SK-N-SH treated with all-trans-retinoic acid at 6 μM for 48 hours (cell line): ENCODE results near the gene NAT8L.

ENCODE experiments used
- ESRRG ChIP-seq: fragments of 250-450 bp; sonication (Bioruptor Pico); IDR thresholded peaks from 2 replicates; pipeline ENCODE4 v1.6.1; 2021; ENCODE audit warnings: mild to moderate bottlenecking
- GLIS3 ChIP-seq: fragments of 250-450 bp; sonication (Bioruptor Pico); IDR thresholded peaks from 2 replicates; pipeline ENCODE4 v1.5.0; 2020; ENCODE audit warnings: mild to moderate bottlenecking, moderate library complexity
- RARB ChIP-seq: fragments of 250-450 bp; sonication (Bioruptor Pico); IDR thresholded peaks from 2 replicates; pipeline ENCODE4 v1.8.0; 2021; ENCODE audit warnings: mild to moderate bottlenecking, moderate library complexity

GRCh38 chr4:2082118-2082517 is 23.0 kb downstream of the NAT8L start:
- TF ChIP-seq GLIS3 (CRISPR knock-in tag) (no peak), RARB (CRISPR knock-in tag) (no peak), ESRRG (no peak)
